HG03280 (cell line): Measurements from ENCODE around the gene KCNAB1.

Experiments
- ATAC-seq: cut with Tn5 transposase; IDR thresholded peaks from one replicate; pipeline ENCODE4 v1.9.1; 2021; ENCODE audit warnings: mild to moderate bottlenecking, moderate library complexity; ENCODE audit not compliant: unreplicated experiment

KCNAB1 gene

GRCh38 chr3:156396851-156397250, 276.5 kb downstream of the KCNAB1 start:
- no peak for ATAC-seq

GRCh38 chr3:156397534-156397933, 277.2 kb downstream of the KCNAB1 start:
- ATAC-seq: no peak

DNA sequence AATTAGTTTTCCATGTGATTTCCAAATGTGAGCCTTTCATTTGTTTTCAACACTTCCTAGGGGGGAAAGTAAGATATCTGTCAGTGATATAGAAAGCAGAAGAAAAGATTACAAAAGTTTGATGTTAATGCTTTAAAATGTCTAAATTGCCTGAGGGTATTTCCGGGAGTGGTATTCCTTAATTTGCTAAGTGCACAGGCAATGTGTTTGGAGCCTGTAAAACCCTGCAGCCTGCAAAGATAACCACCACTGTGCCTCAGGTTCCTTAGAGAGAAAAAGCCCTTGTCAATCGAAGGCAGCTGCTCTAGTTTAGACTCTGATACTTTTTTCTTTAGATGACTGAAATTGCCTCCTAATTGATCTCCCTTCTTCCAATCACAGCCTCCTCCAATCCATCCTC, 279.7 kb downstream of the KCNAB1 start:
- ATAC-seq: no peak

- ATAC-seq: no peak
Measured at GRCh38 chr3:156400735-156401134, 280.4 kb downstream of the KCNAB1 start.

GRCh38 chr3:156404217-156404616, 283.8 kb downstream of the KCNAB1 start:
- ATAC-seq: no peak

GRCh38 chr3:156406393-156406792, 286.0 kb downstream of the KCNAB1 start:
- ATAC-seq: no peak

- ATAC-seq: no peak
Measured at GRCh38 chr3:156407617-156408225, 287.3 kb downstream of the KCNAB1 start.

DNA sequence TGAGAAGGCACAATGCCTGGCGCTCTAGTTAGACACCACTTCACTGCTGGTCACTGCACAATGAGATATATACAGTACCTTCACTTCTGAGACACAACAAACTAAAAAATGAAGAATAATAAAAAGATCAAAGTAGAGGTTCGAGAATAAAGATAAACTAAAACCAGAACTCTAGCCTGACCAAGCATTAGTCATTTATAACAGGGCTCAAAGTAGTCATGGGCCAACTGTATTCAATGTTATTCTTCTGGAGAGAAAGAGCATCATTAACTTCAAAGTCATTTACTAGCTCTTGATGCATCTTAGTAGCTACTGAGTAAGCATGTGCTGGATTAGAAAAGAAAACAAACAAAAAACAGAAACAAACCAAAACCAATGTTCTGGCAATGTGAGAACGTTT, 289.3 kb downstream of the KCNAB1 start:
- no peak for ATAC-seq

DNA sequence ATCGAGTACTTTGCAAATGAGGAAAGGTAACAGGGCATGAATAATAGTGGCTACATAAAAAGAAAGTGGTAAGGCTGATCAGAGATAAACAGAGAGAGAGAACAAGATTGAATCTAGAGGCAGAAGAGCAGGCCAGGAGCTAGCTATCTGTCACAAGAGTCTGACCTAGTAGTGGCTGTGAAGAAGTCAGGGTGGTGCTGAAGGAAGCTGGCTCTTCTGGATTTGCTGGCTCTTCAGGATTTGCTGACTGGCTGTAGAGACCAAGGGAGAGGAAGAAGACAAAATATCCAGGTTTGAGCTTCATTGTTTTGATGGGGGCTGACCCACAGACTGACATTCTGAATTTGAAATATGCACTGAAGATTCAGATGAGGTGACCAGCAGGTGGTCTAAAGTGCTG, 292.2 kb downstream of the KCNAB1 start:
- no peak for ATAC-seq

DNA sequence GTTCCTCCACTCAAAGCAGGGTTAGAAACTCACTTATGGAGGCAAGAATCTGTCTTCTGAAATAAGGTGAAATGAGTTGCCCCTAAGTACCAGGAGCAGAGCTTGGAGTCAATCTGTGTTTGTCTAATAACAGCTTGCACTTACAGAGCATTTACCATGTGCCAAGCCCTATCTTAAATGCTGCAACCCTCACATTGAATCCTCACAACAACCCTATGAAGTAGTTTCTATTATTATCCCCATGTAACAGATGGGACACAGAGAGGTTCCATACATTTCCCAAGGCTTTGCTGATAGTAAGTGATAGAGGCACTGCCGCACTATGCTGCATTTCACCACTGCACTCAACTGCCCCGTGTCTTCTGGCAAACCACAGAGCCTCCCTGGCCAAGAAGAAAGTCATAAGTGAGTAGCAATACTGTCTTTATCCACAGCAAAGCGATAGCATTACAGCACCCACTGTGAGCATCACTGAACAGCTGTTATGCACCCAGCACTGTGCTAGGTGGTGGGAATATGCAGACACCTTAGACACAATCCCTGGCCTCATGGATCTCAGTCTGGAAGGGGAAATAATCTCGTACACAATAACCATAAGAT, 293.0 kb downstream of the KCNAB1 start:
- ATAC-seq: no peak

DNA sequence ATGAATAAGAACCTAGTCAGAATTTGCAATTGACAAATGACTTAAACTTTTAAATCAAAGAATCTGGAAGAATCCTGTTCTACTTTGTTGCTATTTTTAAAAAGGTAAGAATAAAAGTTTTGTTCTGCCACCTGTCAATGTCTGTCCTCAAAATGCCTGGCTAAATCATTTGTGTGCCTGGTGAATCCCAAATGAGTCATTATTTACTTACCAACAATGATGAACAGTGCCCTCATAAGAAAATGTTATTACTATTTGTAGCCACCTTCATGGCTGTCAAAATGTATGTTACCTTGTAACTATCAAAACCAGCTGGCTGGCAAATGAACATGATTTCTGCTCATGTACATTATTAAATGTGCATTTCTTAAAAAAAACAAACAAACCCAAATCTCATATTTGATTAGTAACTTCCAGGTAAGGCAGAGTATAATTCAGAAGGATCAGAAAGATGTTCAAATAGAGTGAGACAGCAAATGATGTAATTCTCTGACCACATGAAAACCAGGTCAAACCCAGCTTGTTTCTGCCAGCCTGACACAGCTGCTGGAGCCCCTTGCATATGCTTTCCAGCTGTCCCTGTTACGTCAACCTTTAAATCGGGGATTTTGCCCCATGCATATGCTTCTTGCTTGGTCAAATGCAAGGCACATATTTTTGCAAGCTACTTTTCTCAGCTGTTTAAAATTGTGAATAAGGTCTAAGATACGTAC, 296.6 kb downstream of the KCNAB1 start:
- no peak for ATAC-seq

DNA sequence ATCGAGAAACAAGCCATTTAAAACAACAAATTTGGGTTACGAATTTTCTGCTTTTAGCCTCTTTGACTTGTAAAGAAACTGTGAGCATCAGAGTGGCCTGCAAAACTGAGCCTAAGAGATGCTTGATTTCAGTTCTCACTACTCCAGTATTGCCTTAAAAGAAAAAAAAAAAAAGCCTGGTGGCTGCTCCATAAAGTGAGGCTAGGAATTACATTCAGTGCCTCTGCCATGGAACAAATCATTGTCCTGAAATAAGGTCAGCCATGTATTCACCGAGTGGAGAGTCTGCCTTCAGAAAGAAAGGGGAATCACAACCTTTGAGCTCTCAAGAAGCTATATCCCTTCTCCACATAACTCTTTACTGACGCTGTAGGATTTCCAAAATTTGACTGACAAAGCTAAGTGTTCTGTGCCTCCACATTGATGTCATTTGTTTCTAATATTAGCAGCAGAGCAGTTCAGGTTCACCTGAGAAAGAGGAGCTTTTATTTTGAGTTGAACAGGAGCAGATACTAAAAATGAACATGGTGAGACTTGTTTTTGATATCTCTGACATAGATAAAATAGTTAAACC, 297.3 kb downstream of the KCNAB1 start:
- ATAC-seq: no peak

DNA sequence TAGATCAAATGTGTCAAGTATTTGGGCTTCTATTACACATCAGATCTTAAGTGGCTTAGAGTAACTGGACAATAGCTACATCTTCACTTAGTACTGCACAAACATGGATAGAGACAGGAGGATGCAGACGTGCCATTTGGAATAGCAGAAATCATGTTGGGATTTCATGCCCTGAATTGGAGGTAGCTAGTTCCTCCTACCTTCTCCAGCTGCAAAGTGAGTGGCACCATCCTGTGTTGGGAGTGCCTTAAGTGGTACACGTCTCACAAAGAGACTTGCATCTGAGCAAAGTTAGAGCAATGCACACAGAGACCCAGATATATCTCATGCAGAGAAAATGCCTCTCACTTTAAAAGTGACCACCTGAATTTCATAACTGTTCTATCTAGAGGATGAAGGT, 298.1 kb downstream of the KCNAB1 start:
- no peak for ATAC-seq

- ATAC-seq: no peak
Measured at GRCh38 chr3:156421534-156421933, 301.2 kb downstream of the KCNAB1 start.

DNA sequence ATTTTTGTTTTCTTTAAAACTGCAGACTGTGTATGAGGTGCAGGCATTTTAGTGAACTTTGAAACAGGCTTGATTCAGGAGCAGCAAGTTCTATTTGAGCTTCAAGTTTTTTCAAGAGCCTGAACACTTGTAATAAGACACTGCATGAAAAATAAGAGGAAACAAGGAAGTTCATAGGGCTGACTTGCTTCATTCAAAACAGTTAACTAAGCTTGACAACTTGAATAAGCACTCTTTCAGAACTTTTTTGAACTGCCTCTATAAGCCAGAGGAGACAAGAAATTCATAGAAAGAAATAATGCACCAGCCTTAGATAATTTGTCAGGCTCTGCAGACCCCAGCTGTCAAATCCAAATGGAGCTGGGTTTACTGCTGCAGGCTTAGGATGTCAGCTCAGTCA, 304.4 kb downstream of the KCNAB1 start:
- no peak for ATAC-seq

DNA sequence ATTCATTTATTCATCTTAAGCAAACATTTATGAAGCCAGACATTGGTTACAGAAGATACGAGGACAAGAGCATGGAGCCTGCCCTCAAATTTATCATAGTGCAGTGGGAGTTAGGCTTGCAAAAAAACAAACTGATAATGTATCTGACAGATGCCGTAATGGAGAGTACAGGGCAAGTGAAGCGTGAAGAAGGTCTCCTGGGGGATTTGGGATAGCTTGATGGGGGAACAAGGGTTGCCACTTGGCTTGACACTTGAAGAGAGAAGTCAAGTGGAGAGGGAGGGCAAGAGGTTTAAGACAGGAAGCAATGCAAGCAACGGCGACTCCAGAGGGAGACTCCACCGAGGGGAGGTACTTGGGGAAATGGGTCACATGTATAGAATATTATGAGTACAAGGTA, 305.3 kb downstream of the KCNAB1 start:
- no peak for ATAC-seq

- ATAC-seq: no peak
Measured at GRCh38 chr3:156429125-156429524, 308.7 kb downstream of the KCNAB1 start.

DNA sequence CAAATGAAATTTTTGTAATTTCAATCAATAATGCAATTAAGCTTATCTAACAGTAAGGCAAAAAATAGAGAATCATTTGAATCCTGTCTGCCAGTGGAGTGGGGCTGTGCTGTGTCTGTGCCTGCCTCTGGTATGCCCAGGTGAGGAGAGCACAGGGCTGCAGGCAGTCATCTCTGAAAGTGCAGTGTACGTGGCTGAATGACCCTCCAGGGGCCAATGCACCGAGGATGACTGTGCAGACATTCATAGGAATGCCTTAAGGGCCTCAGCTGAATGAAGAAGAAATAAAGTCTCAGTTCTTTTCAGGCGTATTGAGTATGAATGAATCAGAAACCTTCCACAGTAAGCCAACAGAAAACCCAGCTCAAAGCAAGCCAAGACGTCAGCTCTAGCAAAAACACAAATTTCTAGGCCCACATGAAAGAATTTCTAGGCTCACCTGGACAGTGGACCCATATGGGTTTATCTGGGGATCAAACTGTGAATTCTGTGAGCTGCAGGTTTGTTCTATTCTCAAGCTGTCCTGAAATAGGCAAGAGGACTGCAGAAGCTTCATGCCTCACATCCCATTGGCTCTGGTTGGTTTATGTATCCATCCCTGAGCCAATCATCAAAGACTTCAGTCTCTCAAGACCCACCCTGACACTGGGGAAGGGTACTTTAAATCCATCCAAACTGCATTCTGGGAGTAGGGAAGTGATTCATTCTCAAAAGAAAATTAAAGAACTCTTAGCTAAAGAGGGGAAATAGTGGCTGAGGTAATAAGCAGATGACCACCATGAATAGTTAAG, 311.2 kb downstream of the KCNAB1 start:
- ATAC-seq: no peak

GRCh38 chr3:156432563-156432962, 312.2 kb downstream of the KCNAB1 start:
- no peak for ATAC-seq

DNA sequence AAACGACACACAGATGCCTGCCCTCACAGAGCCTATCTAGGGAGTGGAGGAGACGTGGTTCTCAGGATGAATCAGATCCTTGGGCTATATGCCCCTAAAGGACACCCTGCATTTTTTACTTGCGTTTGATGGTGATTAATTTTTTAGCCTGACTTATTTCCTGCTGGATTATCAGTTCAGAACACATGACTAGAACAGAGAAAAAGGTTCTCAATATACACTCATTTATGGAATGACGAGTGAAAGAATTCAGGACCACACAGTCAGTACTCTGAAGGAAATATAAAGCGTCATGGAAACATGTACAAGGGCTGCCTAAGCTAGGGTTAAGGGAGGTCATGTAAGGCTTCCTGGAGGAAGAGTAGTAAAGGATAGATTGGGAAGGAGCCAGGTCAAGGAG, 312.8 kb downstream of the KCNAB1 start:
- ATAC-seq: no peak

DNA sequence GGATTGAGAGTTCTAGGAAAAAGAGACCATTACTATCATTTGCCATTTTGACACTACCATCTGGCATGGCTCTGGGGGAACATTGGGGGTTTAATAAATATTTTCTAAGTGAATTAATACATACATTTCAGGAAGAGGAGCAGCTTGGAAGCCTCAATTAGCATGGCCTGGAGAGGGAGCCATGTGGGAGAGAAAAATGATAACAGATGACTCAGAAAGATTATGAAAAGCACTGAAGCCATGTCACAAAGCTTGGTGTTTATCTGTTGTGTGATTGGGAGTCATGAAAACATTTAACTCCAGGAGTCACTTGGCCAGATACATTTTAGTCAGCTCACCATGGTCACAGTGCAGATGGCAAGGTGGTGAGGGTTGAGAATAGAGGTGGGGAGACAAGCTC, 313.5 kb downstream of the KCNAB1 start:
- ATAC-seq: no peak
